Gastrocnemius medialis (tissue), 4 donors: ENCODE results near the gene PDIA5. TPM values are rescaled to one million over a fixed set of nuclear protein-coding genes. Genes with fewer than 3 reads are reported as not detected.
"Not testable (repeated sequence)": the region's sequence is repeated elsewhere in the genome, so short reads cannot be mapped to it uniquely, and the experiment has no call there.

Experiments used
- ATAC-seq, 2 donors: fragments of 150-250 bp; one replicate each; pipeline ENCODE4 v1.9.1; 2016
- DNase-seq, 2 donors: peaks; one replicate each; pipeline ENCODE4 v3.0.0-alpha.2; 2019
- H3K27ac ChIP-seq, 4 donors: fragments of 200-600 bp; sonication (generic); 1 replicate in 1 of 4; 2 replicates in 3 of 4; pipeline ENCODE4 v1.5.1; 2016 to 2018; ENCODE audit warnings: mild to moderate bottlenecking in 2 of 4, moderate library complexity in 1 of 4
- H3K27me3 ChIP-seq, 3 donors: fragments of 200-600 bp; sonication (generic) in 2 of 3; 1 replicate in 1 of 3; 2 replicates in 2 of 3; pipeline versions ENCODE4 v1.5.1 to v1.6.0; 2016 to 2019; ENCODE audit warnings: mild to moderate bottlenecking in 1 of 3, moderate library complexity in 1 of 3
- H3K36me3 ChIP-seq, 2 donors: fragments of 200-600 bp; sonication (generic) in 1 of 2; one replicate each; pipeline ENCODE4 v1.5.1; 2017 to 2018
- H3K4me1 ChIP-seq, 2 donors: fragments of 200-600 bp; sonication (generic) in 1 of 2; one replicate each; pipeline ENCODE4 v1.5.1; 2016 to 2017; ENCODE audit warnings: mild to moderate bottlenecking in 2 of 2
- H3K4me3 ChIP-seq, 4 donors: fragments of 200-600 bp; sonication (generic) in 3 of 4; 1 replicate in 1 of 4; 2 replicates in 3 of 4; pipeline ENCODE4 v1.5.1; 2016 to 2019; ENCODE audit warnings: mild to moderate bottlenecking in 2 of 4
- H3K9me3 ChIP-seq, 3 donors: fragments of 200-600 bp; sonication (generic) in 2 of 3; 1 replicate in 1 of 3; 2 replicates in 2 of 3; pipeline ENCODE4 v1.5.1; 2016 to 2019
- CTCF ChIP-seq, 5 experiments: fragments of 450-650 bp in 3 of 5; fragments of 200-600 bp in 2 of 5; sonication (generic) in 2 of 5; IDR thresholded peaks in 4 of 5; conservative IDR thresholded peaks in 1 of 5; 1 replicate in 4 of 5; 2 replicates in 1 of 5; pipeline ENCODE4 v1.5.1; 2016 to 2019; ENCODE audit warnings: antibody characterized with exemption in 5 of 5, mild to moderate bottlenecking in 3 of 5, moderate library complexity in 3 of 5
- POLR2A ChIP-seq, 2 donors: fragments of 450-650 bp; IDR thresholded peaks; one replicate each; pipeline ENCODE4 v1.6.1; 2017; ENCODE audit warnings: antibody characterized with exemption in 2 of 2, mild to moderate bottlenecking in 2 of 2, moderate library complexity in 2 of 2
- in situ Hi-C, 4 donors: fragments of 200-750 bp; cut with MboI; loops; one replicate each; pipeline versions ENCODE4 v1.15.0 to v1.8.0; 2017; ENCODE audit warnings: low sequenced_read_pairs in 4 of 4
- intact Hi-C: fragments of 100-400 bp; cut with DNase I; formaldehyde crosslinking; loops from one replicate; pipeline ENCODE4 v1.15.1; 2023; ENCODE audit warnings: low total_unique reads
- total RNA-seq, 4 donors: library from RNA; depleted of rRNA; stranded (reverse); fragments of >200 nt; gene quantifications; one replicate each; pipeline versions ENCODE4 v1.1.0 to v1.2.3, GENCODE V29; 2016

Gene PDIA5
- total RNA-seq, 4 donors from 2014 or later, result 2.3 to 4.2 (median 3.0) TPM

- ATAC-seq (no peak), DNase-seq (no peak)
- TF ChIP-seq POLR2A (IDR thresholded peaks at IDR 0.05) (no peak), CTCF (IDR thresholded peaks at IDR 0.05 in 4 of 5, conservative IDR thresholded peaks at IDR 0.05 in 1 of 5) (no peak)
- no peaks in the 10 kb centered on the region for H3K27me3 ChIP-seq
- no peaks in the 10 kb centered on the region for H3K4me1 ChIP-seq
- in situ Hi-C loops, result no loop called here
- H3K4me3 ChIP-seq, result no peak overlapping the region
- H3K9me3 ChIP-seq, result no peaks in the 10 kb centered on the region
- intact Hi-C loops, result no loop called here
- no peak overlapping the region for H3K27ac ChIP-seq
- H3K36me3 ChIP-seq, result peaks cover 0 to 21% of the 10 kb centered on the region in 2 donors
Observed at GRCh38 chr3:123150449-123151215, 83.8 kb downstream of the PDIA5 start.

GRCh38 chr3:123151251-123151705 lies 84.5 kb downstream of the PDIA5 start:
- intact Hi-C loops, result no loop called here
- no peaks in the 10 kb centered on the region for H3K4me1 ChIP-seq
- H3K36me3 ChIP-seq, result peaks cover 0 to 17% of the 10 kb centered on the region in 2 donors
- TF ChIP-seq CTCF (IDR thresholded peaks at IDR 0.05 in 4 of 5, conservative IDR thresholded peaks at IDR 0.05 in 1 of 5) (no peak), POLR2A (IDR thresholded peaks at IDR 0.05) (no peak)
- no peak overlapping the region for H3K4me3 ChIP-seq
- in situ Hi-C loops, result no loop called here
- no peak for DNase-seq
- no peaks in the 10 kb centered on the region for H3K9me3 ChIP-seq
- no peak for ATAC-seq
- H3K27ac ChIP-seq, result no peak overlapping the region
- H3K27me3 ChIP-seq, result no peaks in the 10 kb centered on the region

- H3K27ac ChIP-seq, H3K4me1 ChIP-seq, DNase-seq, H3K27me3 ChIP-seq, intact Hi-C loops, ATAC-seq, in situ Hi-C loops, H3K9me3 ChIP-seq, H3K4me3 ChIP-seq: not testable (repeated sequence)
- peaks cover 0 to 14% of the 10 kb centered on the region in 2 donors for H3K36me3 ChIP-seq
Observed at GRCh38 chr3:123151853-123152420, 85.1 kb downstream of the PDIA5 start.

GRCh38 chr3:123152687-123153086 lies 85.9 kb downstream of the PDIA5 start:
- H3K27ac ChIP-seq, result no peak overlapping the region
- H3K36me3 ChIP-seq, result peaks cover 0 to 14% of the 10 kb centered on the region in 2 donors
- no peaks in the 10 kb centered on the region for H3K27me3 ChIP-seq
- in situ Hi-C loops, result no loop called here
- DNase-seq, result no peak
- no peaks in the 10 kb centered on the region for H3K4me1 ChIP-seq
- intact Hi-C loops, result no loop called here
- no peak for ATAC-seq
- no peaks in the 10 kb centered on the region for H3K9me3 ChIP-seq
- TF ChIP-seq POLR2A (IDR thresholded peaks at IDR 0.05) (no peak), CTCF (IDR thresholded peaks at IDR 0.05 in 4 of 5, conservative IDR thresholded peaks at IDR 0.05 in 1 of 5) (no peak)
- no peak overlapping the region for H3K4me3 ChIP-seq

GRCh38 chr3:123153125-123154019 lies 86.5 kb downstream of the PDIA5 start:
- Histone ChIP-seq H3K36me3 (peaks cover 0 to 14% of the 10 kb centered on the region in 2 donors), H3K4me1 (no peaks in the 10 kb centered on the region), H3K27ac (no peak overlapping the region), H3K4me3 (no peak overlapping the region), H3K9me3 (no peaks in the 10 kb centered on the region), H3K27me3 (no peaks in the 10 kb centered on the region)
- TF ChIP-seq CTCF (IDR thresholded peaks at IDR 0.05 in 4 of 5, conservative IDR thresholded peaks at IDR 0.05 in 1 of 5), result no peak
- no peak for TF ChIP-seq POLR2A (IDR thresholded peaks at IDR 0.05)
- DNase-seq (no peak), ATAC-seq (no peak)
- in situ Hi-C loops (no loop called here), intact Hi-C loops (no loop called here)
